Muscle of back (tissue), 11 donors: ENCODE measurements around the gene CXCL12. TPM values are rescaled to one million over a fixed set of nuclear protein-coding genes. Genes with fewer than 3 reads are reported as not detected.
A peak's percentile ranks its signal among the peaks of the same experiment; 100 is the strongest.

Experiments
- DNase-seq, 3 donors: peaks; one replicate each; pipeline versions ENCODE4 v3.0.0 to v3.0.0-alpha.2; 2013
- polyA plus RNA-seq, 10 donors: library from polyadenylated mRNA; unstranded; fragments of 120-200 nt; gene quantifications; one replicate each; pipeline ENCODE4 v1.2.1, GENCODE V29; 2013; ENCODE audit not compliant: insufficient read length in 10 of 10

The CXCL12 gene
- polyA plus RNA-seq, 10 donors: 170 to 290 (median 221) TPM

DNA sequence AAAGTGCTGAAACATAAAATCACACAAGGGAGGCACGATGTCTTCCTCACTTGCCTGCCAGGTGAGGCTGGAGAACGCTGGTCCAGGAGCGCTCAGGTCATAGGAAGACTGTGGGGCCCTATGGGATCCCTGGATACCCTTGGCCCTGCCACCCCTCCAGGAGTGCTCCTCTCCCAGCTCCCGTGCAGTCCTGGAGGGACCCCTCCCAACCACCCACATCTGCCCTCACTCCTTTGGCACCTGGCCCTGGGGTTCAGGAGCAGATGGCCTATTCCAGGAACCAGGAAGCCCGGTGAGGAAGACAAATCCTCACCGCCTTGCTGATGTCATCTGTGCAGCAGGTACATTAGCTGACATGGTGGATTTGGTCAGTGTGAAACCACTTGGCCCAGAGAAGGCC is 3.7 kb upstream of the CXCL12 start:
- no peak for DNase-seq

- no peak for DNase-seq
These were observed 3.0 kb upstream of the CXCL12 start for GRCh38 chr10:44387853-44388251.

GRCh38 chr10:44386546-44387052 is 1.7 kb upstream of the CXCL12 start:
- DNase-seq: peak; percentile 61 to 89 (median 84)

- peak in 2 of 3 donors; percentile 33 to 75 for DNase-seq
These were observed 972 bp upstream of the CXCL12 start for GRCh38 chr10:44385696-44386441.

GRCh38 chr10:44384601-44385025 is 284 bp downstream of the CXCL12 start:
- peak in 1 of 3 donors; percentile 40 for DNase-seq

DNA sequence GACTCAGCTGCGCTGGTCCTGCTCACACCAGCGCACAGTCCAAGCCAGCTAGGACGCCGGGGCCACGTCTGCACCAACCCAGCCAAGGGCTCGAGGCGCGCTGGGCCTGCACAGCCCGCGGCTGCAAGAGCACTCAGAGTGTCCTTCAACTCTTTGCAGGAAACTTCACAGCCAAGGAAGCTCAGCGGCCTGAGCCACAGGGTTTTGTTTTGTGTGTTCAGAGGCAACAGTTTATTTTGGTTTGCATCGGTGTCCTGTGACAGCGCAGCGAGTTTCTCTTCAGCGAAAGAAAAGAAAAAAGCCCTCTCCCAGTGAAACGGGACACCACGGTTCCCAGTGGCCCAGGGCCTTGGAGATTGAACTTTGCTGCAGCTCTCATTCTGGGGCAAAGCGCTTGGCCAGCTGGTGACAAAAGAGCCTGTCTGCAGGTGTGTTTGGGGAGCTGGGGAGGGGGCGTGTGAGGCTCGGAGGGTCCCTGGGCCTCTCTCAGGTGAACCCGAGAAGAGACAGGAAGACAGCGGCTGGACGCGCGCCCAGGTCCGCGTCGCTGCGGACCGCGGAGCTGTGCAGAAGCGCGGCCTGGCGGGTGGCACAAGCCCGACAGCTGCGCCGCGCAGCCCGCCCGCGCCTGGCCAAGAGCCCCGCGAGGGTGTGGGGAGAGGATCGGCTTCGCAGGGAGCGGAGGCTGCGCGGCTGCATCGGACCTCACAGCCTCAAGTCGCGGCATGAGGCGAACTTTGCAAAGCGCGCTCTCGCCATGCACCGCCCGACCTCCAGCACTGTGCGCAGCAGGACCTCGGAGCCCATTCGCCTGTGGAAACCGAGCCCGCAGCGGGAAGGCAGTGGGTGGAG is 922 bp downstream of the CXCL12 start:
- DNase-seq: peak; percentile 45 to 89 (median 62)

GRCh38 chr10:44382981-44383748 is 1.7 kb downstream of the CXCL12 start:
- peak in 2 of 3 donors; percentile 24 to 70 for DNase-seq

DNA sequence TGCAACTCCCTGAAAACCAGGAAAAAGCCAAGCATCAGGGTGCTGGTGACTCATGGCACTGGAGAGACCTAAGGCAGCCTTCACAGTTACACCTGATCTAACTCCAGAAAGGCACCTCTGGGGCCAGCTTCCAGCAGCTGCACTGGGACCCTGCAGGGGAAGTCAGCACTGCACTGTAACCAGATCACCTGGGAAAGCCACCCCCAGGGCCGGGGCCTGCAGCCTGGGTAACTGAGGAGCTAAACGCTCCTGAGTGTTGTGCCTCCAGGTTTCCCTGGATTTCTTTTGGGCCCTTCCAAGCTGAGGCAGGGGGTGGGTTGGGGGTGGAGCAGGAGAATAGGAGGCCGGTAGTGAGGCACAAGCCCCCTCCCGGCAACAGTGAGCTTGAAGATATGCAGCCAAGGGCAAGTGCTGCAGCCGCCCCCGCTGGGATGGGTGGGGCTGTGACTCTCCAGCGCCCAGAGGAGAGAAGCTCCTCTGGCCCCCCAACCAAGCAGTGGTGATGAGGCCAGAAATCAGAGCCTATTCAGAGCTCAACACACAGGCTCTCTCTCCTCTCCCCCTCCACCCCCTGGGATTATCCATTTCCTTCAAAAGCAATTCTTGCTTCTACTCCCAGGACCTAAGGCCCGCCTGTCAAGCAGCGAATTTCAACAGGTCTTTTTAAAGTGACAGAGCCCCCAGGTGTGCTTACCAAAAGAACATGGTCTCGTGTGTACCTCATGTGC is 2.6 kb downstream of the CXCL12 start:
- DNase-seq: peak in 2 of 3 donors; percentile 30 to 75

DNA sequence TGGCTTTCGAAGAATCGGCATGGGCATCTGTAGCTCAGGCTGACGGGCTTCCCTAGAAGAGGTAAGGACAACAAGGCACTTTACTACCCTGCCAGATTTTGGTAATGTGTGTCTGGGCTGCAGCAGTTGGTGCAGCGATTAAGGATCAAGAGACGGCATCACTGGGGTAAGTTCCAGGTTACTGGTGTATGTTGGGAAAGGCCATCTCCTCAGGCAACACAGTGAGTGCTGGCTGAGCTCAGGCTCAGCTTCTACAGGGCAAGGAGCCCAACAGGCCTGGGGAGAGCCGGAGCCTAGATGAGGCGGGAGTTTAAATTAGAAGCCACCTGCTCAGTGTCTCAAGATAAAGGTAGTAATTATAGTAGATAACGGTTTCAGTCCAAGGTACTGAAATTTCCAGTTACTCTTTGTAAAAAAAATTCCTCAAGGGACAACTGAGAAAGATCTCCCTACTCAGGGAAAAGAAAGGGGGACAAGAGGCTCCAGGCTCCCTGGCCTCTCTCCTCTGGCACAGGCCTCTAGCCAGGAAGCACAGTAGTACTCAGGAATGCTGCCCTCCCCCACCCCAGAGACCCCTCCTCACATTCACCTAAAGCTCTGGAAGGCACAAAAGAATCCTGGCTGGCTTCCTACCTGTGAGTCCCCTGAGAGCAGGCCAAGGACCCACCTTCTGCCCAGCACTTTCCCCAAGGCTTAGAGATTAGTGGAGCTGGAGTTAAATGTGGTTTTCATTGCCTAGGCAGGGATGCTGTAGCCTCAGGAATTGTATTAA is 3.9 kb downstream of the CXCL12 start:
- DNase-seq: no peak

DNA sequence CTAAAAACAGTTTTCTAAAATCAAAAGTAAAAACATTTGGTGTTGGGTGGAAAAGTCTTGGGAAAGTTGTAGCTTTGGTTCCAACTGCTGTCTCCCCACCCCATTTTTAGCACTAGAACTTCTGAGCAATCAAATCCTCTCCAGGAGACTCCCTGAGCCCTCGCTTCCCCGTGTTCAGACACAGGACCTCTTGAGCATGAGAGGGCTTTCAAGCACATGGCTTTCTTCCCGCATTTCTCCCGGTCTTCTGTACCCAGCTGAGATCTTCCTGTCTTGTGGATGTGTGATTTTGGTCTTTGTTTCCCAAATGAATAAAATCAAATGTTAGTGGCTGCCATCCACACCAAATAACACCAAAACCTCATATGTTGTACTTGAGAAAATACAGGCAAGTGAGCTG is 5.0 kb downstream of the CXCL12 start:
- DNase-seq: no peak

DNA sequence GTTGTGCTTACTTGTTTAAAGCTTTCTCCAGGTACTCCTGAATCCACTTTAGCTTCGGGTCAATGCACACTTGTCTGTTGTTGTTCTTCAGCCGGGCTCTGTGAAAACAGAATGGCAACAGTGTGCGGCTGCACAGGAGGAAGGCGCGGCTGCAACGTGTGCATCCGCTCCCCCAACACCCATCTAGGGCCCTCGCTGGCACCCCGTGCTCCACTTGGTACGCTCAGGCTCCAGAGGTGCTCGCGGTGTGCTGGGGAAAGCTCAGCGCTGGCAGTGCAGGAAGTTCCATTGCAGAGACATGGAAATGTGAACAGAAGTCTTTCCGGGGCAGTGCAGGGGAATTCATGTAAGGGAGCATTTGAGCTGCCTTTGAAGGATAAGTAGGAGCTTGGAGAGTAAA is 6.3 kb downstream of the CXCL12 start:
- no peak for DNase-seq

GRCh38 chr10:44377651-44378310 is 7.1 kb downstream of the CXCL12 start:
- DNase-seq: no peak

GRCh38 chr10:44376472-44377099 is 8.3 kb downstream of the CXCL12 start:
- peak in 1 of 3 donors; percentile 24 for DNase-seq

- no peak for DNase-seq
These were observed 10.7 kb downstream of the CXCL12 start for GRCh38 chr10:44374155-44374554.

DNA sequence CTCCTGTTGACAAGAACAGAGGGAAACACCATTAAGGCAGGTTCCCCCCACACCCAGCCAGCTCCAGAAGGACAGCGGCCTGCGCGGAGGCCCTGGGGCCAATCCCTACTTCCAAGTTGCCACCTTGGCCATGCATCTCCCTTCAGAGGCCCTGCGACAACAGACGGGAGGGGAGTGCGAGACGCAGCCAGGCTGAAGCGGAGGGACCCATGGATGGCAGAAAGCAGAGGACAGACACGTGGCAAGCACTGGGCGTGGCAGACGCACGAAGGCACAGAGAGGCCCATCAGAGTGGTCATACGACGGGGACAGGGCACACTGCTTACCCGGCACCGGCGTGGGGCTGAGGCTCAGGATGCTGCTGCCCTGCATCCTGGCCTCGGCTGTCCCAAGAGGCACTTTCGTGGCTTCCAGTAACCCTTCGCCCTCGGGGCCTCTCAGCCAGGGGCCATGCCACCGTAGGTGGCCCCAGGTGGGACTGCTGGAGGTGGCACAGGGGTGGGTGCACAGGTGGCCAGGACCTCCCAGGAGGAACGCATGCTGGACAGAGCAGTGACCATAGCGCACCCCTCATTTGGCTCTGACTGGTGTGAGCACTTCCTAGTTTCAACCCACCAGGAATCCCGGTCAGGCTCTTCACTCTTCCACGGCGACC is 11.4 kb downstream of the CXCL12 start:
- no peak for DNase-seq

- DNase-seq: no peak
These were observed 12.7 kb downstream of the CXCL12 start for GRCh38 chr10:44372181-44372580.

DNA sequence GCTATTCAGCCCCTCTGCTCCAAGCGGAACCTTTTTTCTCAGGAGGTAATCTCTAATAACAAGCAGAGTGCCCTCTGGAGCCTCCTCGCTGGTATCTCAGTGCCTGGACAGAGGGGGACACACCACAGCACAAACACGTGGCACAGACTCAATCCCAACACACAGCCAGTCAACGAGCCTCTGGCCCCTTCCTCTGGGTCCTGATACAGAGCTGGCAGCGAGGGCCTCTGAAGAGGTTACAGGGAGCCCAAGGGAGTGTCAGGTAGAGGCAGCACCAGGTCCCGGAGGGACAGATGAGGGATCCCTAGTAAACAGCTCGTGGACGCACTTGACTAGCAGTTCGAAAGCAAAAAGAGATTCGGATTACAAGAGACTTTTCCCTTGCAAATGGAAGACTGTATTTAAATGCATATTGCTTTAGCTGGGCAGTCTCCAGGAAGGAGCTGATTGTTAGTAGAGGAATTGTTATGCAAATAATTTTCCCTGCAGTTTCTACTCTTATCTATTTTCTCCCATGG is 14.1 kb downstream of the CXCL12 start:
- no peak for DNase-seq

DNA sequence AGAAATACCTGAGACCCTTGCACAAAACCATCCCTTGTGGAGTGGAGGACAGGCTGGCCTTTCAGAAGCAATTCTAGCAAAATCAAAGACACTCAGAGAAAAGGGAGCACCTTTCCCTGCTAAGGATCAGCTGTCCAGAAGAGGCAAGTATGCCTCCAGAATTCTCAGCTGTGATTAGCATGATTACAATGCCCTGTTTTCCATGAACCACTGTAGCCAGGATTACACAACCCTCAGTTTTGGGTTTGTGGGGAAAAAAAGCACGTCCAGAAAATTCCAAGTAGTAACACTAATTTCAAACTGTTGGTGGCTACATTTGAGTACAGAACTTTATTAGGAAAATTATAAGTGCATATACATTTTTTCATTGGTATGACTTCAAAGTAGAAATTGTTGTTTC is 15.0 kb downstream of the CXCL12 start:
- DNase-seq: no peak

GRCh38 chr10:44369296-44369695 is 15.6 kb downstream of the CXCL12 start:
- DNase-seq: no peak
